Amniotic epithelial cell (primary cell): ENCODE results near the gene USP44.
A peak's percentile ranks its signal among the peaks of the same experiment; 100 is the strongest.

Experiments
- DNase-seq: peaks from one replicate; pipeline ENCODE4 v3.0.0-alpha.2; 2010; ENCODE audit warnings: low read depth

USP44 gene

GRCh38 chr12:95548056-95548538, 3.2 kb downstream of the USP44 start:
- no peak for DNase-seq

GRCh38 chr12:95547522-95548055, 3.7 kb downstream of the USP44 start:
- DNase-seq: peak; percentile 93

- no peak for DNase-seq
Measured at GRCh38 chr12:95546491-95546813, 4.8 kb downstream of the USP44 start.

GRCh38 chr12:95545731-95546490, 5.4 kb downstream of the USP44 start:
- no peak for DNase-seq

GRCh38 chr12:95545303-95545702, 6.0 kb downstream of the USP44 start:
- DNase-seq: no peak

- no peak for DNase-seq
Measured at GRCh38 chr12:95544756-95545155, 6.5 kb downstream of the USP44 start.

GRCh38 chr12:95543305-95543704, 8.0 kb downstream of the USP44 start:
- DNase-seq: no peak

- DNase-seq: no peak
Measured at GRCh38 chr12:95541436-95541835, 9.8 kb downstream of the USP44 start.

GRCh38 chr12:95538656-95539055, 12.6 kb downstream of the USP44 start:
- no peak for DNase-seq

GRCh38 chr12:95538006-95538405, 13.3 kb downstream of the USP44 start:
- DNase-seq: no peak

- DNase-seq: no peak
Measured at GRCh38 chr12:95533985-95534384, 17.3 kb downstream of the USP44 start.

GRCh38 chr12:95532851-95533250, 18.4 kb downstream of the USP44 start:
- peak; percentile 78 for DNase-seq

GRCh38 chr12:95529693-95530225, 21.5 kb downstream of the USP44 start:
- no peak for DNase-seq

- DNase-seq: no peak
Measured at GRCh38 chr12:95528431-95528830, 22.8 kb downstream of the USP44 start.

GRCh38 chr12:95522692-95523091, 28.6 kb downstream of the USP44 start:
- no peak for DNase-seq

- DNase-seq: peak; percentile 49
Measured at GRCh38 chr12:95520816-95521215, 30.5 kb downstream of the USP44 start.

GRCh38 chr12:95518944-95519343, 32.3 kb downstream of the USP44 start:
- DNase-seq: no peak

GRCh38 chr12:95517246-95517645, 34.0 kb downstream of the USP44 start:
- no peak for DNase-seq

GRCh38 chr12:95516757-95517156, 34.5 kb downstream of the USP44 start:
- DNase-seq: peak; percentile 81

- DNase-seq: no peak
Measured at GRCh38 chr12:95515197-95515596, 36.1 kb downstream of the USP44 start.

GRCh38 chr12:95513599-95513998, 37.7 kb downstream of the USP44 start:
- no peak for DNase-seq

- no peak for DNase-seq
Measured at GRCh38 chr12:95511977-95512376, 39.3 kb downstream of the USP44 start.

GRCh38 chr12:95509300-95509699, 42.0 kb downstream of the USP44 start:
- no peak for DNase-seq
